HG03135 (cell line): Measurements from ENCODE around the gene SLC25A24.
"Not testable (repeated sequence)": the region's sequence is repeated elsewhere in the genome, so short reads cannot be mapped to it uniquely, and the experiment has no call there.

Experiments
- ATAC-seq: cut with Tn5 transposase; IDR thresholded peaks from one replicate; pipeline ENCODE4 v1.9.1; 2021; ENCODE audit warnings: mild to moderate bottlenecking, moderate library complexity; ENCODE audit not compliant: unreplicated experiment

SLC25A24 gene

GRCh38 chr1:108140936-108141335 lies 59.2 kb downstream of the SLC25A24 start:
- ATAC-seq = no peak

GRCh38 chr1:108140177-108140576 lies 60.0 kb downstream of the SLC25A24 start:
- no peak for ATAC-seq

- ATAC-seq = not testable (repeated sequence)
Observed at GRCh38 chr1:108139555-108139954, 60.6 kb downstream of the SLC25A24 start.

DNA sequence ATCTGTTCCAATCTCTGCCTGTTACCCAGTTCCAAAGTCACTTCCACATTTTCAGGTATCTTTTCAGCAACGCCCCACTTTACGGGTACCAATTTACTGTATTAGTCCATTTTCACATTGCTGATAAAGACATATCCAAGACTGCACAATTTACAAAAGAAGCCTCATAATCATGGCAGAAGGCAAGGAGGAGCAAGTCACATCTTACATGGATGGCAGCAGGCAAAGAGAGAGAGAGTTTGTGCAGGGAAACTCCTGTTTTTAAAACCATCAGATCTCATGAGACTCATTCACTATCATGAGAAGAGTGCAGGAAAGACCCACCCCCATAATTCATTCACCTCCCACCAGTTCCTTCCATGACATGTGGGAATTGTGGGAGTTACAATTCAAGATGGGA lies 67.0 kb downstream of the SLC25A24 start:
- not testable (repeated sequence) for ATAC-seq

GRCh38 chr1:108132367-108132766 lies 67.8 kb downstream of the SLC25A24 start:
- not testable (repeated sequence) for ATAC-seq

- ATAC-seq = not testable (repeated sequence)
Observed at GRCh38 chr1:108131281-108131680, 68.9 kb downstream of the SLC25A24 start.

GRCh38 chr1:108130794-108131193 lies 69.3 kb downstream of the SLC25A24 start:
- ATAC-seq = no peak

DNA sequence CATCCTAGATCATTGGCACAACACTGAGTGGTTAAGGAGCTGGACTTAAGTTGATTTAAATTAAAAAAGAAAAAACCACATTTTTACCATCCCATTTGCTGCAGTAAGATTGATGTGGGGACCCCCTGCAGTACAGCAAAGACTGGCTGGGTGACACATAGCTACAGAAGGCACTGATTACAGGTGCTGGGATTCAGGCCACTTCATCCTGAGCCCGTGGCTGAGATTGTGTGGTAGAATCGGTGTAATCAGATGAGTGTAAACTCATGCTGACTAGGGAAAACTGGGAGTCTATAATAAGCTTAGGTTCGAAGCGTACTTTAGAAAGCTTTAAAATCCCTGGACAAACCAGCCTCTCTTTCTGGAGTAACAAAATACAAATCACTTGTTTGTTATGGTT lies 70.1 kb downstream of the SLC25A24 start:
- ATAC-seq = no peak

GRCh38 chr1:108125312-108126138 lies 74.6 kb downstream of the SLC25A24 start:
- ATAC-seq = peak; percentile 94

DNA sequence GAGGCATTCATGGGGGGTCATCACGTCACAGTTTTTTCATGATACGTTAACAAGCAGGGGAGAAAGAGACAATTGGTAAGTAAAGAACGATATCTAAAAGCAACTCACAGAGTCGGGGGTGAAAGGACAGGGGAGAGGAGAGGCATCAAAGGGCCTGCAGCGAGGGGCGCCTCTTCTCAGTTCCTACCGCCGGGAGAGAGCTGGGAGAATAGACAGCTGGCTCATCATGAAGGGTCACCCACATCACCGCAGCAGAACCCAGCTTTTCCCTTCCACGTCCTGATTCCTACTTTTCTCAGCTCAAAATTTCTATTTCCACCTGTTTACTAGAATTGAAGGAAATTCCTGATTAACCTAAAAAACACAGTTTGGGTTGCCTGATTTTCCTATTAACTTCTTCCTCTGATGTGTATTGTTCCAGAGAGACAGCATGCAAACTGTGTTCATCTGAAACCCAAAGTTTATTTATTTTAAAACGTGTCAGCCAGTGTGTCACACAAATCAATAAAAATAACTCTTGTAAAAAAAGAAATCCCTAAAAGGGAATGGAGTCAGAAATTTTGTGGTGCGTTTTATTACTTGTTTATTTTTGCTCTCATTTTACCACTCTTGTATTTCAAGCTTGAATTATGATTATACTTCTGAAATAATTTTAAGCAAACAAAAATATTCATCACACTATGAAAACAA lies 75.4 kb downstream of the SLC25A24 start:
- no peak for ATAC-seq

DNA sequence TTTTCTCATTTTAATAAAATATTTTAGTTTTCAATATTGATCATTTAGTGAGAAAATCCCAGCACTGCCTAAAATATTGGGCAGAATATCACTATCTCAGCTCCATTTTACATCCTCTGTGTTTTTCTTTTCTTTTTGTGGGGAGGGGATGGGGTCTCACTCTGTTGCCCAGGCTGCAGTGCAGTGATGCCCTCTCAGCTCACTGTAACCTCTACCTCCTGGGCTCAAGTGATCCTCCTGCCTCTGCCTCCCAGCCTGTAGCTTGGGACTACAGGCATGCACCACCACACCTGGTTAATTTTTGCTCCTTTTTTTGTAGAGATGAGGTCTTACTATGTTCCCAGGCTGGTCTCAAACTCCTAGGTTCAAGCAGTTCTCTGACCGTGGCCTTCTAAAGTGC lies 76.1 kb downstream of the SLC25A24 start:
- ATAC-seq = no peak

DNA sequence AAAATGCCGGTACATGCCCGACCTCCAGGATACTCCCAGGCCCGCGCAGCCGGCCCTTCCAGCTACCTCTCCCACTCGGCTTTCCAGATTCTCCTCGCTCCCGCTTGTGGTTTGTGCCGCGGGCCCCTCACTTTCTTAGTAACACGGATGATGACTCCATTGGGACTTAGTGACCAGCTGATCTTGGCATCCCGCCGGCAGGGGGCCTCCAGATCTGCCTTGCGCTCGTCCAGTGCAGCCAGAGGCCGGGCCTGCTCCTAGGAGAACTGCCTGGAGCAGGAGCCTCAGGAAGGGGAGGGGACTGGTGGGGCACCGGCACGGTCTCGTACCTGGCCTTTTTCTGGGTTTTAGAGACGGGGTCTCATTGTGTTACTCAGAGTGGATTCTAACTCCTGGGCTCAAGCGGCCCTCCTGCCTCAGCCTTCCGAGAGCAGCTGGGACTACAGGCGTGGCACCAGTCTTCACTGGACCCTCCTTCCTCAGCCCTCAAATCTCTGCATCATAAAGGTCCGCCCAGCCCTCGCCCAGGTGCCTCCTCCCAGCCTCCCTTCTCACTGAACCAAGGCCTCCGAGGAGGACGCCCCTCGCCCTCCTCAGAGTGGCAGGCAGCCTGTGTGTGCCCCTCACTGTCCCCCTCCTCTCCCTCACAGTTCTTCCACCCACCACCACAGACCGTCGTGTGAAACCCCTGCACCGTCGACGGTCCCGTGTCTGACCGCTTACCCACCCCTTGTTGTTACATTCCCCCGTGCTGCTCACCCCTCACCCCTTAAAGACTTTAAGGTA lies 78.6 kb downstream of the SLC25A24 start:
- ATAC-seq = no peak

GRCh38 chr1:108120163-108120562 lies 80.0 kb downstream of the SLC25A24 start:
- no peak for ATAC-seq

DNA sequence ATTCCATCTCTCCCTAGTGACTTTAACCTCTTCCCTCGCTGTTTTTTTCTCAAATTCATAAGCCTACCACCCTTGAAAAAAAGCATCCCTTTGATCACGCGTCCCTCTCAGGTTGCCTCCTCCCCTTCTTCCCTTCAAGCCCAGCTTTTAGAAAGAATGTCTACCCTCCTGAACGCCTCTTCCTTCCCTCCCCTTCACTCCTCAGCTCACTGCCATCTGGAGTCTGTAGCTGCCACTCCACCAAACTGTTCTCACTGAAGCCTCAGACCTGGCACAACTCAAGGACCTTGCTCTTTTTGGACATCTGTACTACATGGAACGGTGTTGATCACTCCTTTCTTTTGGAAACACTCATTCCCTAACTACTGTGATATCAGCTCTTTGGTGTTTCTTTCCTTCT lies 80.6 kb downstream of the SLC25A24 start:
- no peak for ATAC-seq

- ATAC-seq = no peak
Observed at GRCh38 chr1:108117945-108118902, 81.9 kb downstream of the SLC25A24 start.

DNA sequence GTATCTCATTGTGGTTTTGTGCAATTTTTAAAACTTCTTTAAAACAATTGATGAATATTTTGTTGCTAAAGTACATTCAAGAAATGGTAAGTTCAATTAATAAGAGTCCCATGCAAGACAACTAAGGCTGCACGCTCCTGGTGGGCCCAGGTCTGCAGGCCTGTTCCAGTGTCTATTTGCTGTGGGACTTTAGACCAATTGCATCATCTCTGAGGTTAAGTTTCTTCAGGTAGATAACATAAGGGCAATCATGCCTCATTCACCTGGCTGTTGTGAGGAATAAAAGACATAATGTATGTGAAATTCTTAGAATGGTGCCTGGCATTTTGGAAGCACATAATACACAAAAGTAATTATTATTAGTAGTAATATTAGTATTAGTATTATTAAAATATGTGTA lies 82.9 kb downstream of the SLC25A24 start:
- no peak for ATAC-seq

GRCh38 chr1:108114033-108114599 lies 86.0 kb downstream of the SLC25A24 start:
- ATAC-seq = no peak

GRCh38 chr1:108113496-108113895 lies 86.6 kb downstream of the SLC25A24 start:
- ATAC-seq = no peak

DNA sequence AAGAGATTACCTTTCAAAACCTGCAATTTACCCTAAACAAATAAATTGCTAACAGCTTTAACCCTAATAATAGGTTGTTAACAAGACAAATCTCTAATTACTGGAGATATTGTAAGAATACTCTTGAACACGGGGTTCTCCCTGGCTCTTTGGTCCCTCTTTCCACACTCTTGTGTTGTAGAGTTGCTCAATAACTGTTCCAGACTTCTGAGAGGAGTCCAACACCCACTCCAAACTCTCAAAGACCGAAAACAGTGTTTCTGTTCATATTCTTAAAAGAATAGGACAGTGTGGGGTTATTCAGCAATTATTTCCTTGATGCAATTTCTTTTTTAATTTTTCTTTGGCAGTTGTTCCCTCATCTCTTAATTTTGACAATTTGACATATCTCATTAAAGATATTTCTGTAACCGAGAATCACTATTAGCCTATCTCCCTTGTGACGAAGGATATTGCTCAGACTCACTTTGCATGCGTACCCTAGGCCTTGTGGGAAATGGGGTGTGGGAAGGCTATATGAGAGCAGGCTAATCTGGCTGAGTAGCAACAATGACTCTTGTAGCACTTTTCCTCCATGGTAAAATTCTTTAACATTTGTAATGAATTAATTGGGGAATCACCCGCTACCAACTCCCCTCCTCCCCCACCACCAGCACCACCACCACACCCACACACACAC lies 90.7 kb downstream of the SLC25A24 start:
- ATAC-seq = no peak
